GM18505 (cell line): ENCODE measurements around the gene ACER2.
"Not testable (repeated sequence)": the region's sequence is repeated elsewhere in the genome, so short reads cannot be mapped to it uniquely, and the experiment has no call there.

Experiments
- ATAC-seq: cut with Tn5 transposase; IDR thresholded peaks from one replicate; pipeline ENCODE4 v1.9.1; 2021; ENCODE audit not compliant: unreplicated experiment
- POLR2A ChIP-seq: IDR thresholded peaks from 4 replicates; pipeline ENCODE4 v1.6.1; 2011; ENCODE audit warnings: borderline replicate concordance; ENCODE audit not compliant: insufficient read depth, insufficient read length; ENCODE audit errors: extremely low read depth

The ACER2 gene

GRCh38 chr9:19386502-19387044 is 22.2 kb upstream of the ACER2 start:
- no peak for TF ChIP-seq POLR2A
- no peak for ATAC-seq

- no peak for ATAC-seq
- no peak for TF ChIP-seq POLR2A
Measured at GRCh38 chr9:19387317-19387716, 21.5 kb upstream of the ACER2 start.

GRCh38 chr9:19389539-19389938 is 19.3 kb upstream of the ACER2 start:
- ATAC-seq, result not testable (repeated sequence)

GRCh38 chr9:19397845-19398244 is 11.0 kb upstream of the ACER2 start:
- no peak for TF ChIP-seq POLR2A
- no peak for ATAC-seq

- not testable (repeated sequence) for ATAC-seq
Measured at GRCh38 chr9:19403231-19403630, 5.6 kb upstream of the ACER2 start.

- TF ChIP-seq POLR2A, result no peak
- ATAC-seq, result no peak
Measured at GRCh38 chr9:19404283-19405075, 4.3 kb upstream of the ACER2 start.

- no peak for TF ChIP-seq POLR2A
- no peak for ATAC-seq
Measured at GRCh38 chr9:19405771-19406170, 3.0 kb upstream of the ACER2 start.

- no peak for ATAC-seq
- no peak for TF ChIP-seq POLR2A
Measured at GRCh38 chr9:19408316-19408692, 505 bp upstream of the ACER2 start.

- ATAC-seq, result peak; percentile 6
Measured at GRCh38 chr9:19409401-19410194, 789 bp downstream of the ACER2 start.

GRCh38 chr9:19410195-19410503 is 1.3 kb downstream of the ACER2 start:
- no peak for ATAC-seq
- no peak for TF ChIP-seq POLR2A

More at GRCh38 chr9:19409401-19410194, 789 bp downstream of the ACER2 start:
- no peak for TF ChIP-seq POLR2A

GRCh38 chr9:19410594-19410993 is 1.8 kb downstream of the ACER2 start:
- no peak for TF ChIP-seq POLR2A
- ATAC-seq, result no peak

- no peak for TF ChIP-seq POLR2A
- ATAC-seq, result no peak
Measured at GRCh38 chr9:19411316-19411715, 2.5 kb downstream of the ACER2 start.

GRCh38 chr9:19413456-19413855 is 4.6 kb downstream of the ACER2 start:
- ATAC-seq, result not testable (repeated sequence)

- no peak for ATAC-seq
- TF ChIP-seq POLR2A, result no peak
Measured at GRCh38 chr9:19416143-19416542, 7.3 kb downstream of the ACER2 start.

GRCh38 chr9:19420877-19421276 is 12.1 kb downstream of the ACER2 start:
- no peak for ATAC-seq
- no peak for TF ChIP-seq POLR2A

- TF ChIP-seq POLR2A, result no peak
- no peak for ATAC-seq
Measured at GRCh38 chr9:19423163-19423562, 14.4 kb downstream of the ACER2 start.
